HEK293T (cell line): ENCODE measurements around the gene SENP3.

Source experiments
- FOXA1 ChIP-seq: fragments of 450-650 bp; IDR thresholded peaks from 2 replicates; pipeline ENCODE4 v1.6.1; 2016; ENCODE audit warnings: mild to moderate bottlenecking
- LEF1 ChIP-seq: fragments of 450-650 bp; IDR thresholded peaks from 2 replicates; pipeline ENCODE4 v1.6.1; 2017; ENCODE audit warnings: mild to moderate bottlenecking, borderline replicate concordance

GRCh38 chr17:7558544-7559319 lies 3.0 kb upstream of the SENP3 start, which contains the start of gene TNFSF13:
- TF ChIP-seq FOXA1 (no peak), LEF1 (no peak)
